ENCODE data around the gene PHLDA2.

The PHLDA2 gene, protein sequence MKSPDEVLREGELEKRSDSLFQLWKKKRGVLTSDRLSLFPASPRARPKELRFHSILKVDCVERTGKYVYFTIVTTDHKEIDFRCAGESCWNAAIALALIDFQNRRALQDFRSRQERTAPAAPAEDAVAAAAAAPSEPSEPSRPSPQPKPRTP

DNA sequence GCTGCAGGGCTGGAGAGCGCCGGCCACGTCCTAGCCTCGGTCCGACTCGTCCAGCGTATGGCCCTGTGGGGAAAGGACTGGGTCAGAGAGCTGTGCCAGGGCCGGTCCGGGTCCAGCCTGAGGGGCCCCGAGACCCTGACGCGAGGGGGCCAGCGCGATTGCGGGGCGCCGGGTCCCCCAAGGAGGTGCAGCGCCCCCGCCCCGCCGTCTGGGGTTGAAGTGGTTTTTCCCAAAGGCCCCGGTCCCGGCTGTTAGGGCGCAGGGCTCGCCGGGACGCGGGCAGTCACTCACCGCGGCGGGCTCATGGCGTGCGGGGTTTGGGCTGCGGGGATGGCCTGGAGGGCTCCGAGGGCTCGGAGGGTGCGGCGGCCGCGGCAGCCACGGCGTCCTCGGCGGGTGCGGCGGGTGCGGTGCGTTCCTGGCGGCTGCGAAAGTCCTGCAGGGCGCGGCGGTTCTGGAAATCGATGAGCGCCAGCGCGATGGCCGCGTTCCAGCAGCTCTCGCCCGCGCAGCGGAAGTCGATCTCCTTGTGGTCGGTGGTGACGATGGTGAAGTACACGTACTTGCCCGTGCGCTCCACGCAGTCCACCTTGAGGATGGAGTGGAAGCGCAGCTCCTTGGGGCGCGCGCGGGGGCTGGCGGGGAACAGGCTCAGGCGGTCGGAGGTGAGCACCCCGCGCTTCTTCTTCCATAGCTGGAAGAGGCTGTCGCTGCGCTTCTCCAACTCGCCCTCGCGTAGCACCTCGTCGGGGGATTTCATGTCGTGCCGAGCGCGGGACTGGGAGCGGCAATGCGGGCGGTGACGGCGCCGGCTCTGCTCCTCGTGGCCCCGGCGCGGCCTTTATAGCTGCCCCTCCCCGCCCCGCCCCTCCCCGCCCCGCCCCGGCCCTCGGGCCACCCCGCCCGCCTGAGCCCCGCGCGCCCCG, at the start of gene PHLDA2:
Gene PHLDA2 (minus strand): TSS at position 816 of the 926 bp plus-strand sequence. CDS start 56 bp downstream, at position 760.
- DNase-seq, result no peak

DNA sequence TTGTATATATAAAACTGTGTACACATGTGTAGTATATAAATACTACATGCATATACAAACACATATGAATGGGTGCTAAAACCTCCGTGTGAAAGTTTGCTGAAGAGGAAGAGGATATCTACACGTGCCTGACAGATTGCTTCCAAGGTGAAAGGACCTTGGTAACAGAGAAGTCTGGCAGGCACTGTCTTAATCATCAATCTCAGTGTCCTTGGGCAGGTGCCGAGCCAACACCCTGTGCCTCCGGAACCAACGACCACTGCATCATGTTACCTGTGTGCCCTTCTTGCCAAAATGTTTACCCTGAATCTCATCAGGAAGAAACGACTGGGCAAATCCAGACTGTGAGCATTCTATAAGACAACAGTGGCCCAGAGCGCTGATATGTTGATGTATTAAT, 47.9 kb upstream of the PHLDA2 start:
- no peak for DNase-seq

DNA sequence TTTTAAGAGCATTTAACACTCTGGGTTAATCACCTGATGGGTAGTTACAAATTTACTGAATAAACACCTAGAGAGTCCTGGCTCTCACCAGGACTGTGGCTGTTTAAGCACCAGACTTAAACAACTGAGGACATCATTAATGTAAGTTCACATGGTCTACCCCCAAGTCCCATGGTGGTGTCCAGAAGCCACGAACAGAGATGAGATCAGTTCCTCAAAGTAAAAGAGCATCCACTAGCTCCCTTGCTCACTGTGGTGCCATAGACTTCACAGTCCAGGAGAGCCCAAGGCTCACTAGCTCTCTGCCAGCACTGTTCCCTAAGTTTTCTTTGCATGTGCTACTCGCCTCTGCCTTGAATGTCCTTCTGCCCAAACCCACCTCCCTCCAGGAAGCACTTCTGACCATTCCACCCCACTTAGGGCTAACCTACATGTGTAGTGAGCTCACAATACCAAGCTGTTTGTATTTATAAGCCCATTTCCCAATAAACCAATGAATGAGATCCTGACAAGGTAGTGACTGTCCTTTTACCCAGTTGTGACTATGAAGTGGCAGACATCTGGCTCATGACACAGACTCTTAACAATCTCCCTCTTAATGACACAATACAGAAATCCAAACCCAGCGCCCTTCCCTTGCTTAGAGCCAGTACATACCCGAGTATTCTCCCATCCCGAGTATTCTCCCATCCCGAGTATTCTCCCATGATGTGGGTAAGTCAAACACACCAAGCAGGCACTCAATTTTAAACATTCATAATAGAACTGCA, 47.3 kb upstream of the PHLDA2 start:
- DNase-seq, result no peak

DNA sequence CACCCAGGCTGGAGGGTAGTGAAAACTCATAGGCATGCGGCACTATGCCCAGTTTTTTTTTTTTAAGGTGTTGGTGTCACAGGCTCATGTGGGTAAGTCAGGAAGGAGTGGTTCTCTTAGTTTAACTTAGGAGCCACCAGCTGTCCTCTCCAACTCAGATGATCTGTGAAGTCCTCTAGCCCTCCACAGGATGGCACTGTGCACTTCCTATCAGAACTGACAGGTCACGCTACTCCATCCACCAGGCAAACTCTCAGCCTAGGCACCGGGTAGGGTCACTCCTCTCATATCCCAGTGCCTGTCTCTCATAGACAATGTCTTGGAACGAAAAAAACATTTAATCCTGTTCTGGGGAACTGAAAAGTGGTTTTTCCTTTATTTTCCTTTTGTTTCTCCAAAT, 46.4 kb upstream of the PHLDA2 start:
- no peak for DNase-seq

DNA sequence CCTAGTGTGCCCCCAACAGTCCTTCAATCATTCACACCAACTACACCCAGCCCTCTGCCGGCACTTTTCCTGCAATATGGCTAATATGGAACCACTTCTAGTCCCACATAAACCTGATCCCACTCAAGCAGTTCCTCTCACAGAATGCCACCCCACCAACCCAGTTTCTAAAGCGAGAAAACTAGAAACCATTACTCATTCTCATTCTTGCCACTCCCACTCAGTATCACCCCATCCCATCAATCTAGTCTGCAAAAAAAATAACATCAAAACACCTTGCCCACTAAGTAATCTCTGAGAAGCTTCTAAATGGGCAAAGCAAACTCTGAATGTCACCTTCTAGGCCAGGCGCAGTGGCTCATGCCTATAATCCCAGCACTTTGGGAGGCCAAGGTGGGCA, 45.1 kb upstream of the PHLDA2 start:
- no peak for DNase-seq

DNA sequence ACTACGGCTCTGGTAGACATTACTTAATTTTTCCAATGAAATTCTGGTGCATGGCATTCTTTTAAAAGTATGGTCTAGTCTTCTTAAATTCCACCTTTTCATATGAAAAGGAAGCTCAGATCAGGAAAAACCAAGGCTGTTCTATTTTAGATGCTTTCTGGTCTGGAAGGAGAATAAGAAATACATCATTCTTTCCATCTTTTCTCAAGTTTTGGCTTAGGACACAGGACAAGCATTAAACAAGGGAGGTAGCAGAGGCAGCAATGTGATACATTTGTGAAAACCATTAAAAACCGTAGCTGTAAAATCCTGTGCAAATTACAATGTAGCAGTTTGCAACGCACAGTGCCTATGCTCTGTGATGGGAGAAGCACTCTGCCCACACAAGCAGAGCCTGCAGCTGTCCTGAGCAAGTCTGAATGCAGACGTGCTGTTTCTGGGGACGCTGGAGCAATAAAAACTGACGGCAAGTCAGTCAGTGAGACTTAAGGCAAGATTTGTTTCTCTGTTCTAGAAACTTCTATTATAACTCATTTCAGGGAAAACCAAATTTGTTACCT, 39.2 kb upstream of the PHLDA2 start:
- no peak for DNase-seq

DNA sequence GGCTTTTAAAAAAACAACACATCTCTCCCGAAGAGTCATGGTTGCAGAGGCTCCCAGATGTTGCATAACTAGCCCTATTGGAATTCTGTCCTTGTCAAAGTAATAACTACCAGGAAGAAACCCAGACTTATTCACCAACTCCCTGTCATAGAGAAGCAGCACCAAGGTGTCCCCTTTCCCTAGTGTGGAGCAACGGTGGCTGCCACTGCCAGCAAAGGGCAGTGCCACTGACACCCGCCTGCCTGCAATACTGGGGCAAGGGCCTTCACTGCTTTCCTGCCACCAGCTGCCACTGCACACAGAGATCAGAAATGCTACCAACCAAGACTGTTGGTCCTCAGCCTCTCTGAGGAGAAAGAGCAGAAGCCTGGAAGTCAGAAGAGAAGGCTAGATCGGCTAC, 35.6 kb upstream of the PHLDA2 start:
- DNase-seq, result no peak

DNA sequence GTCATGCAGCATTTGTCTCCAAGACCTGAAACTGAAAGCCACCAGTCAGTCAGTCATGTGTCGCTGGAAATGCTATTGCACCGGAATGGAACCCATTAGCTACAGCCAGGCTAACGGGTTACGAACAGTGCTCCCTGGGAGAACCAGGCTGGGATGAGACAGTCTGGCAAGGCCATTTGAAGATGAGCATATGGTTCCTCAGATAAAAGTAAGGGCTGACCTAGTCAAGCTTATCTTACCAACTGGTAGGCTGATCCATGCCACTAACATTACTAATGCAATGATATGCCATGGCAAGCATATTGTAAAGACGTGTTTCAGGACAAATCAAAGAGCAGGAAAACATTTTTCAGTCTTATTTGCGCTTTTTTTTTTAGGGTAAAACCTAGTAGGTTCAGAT, 34.5 kb upstream of the PHLDA2 start:
- no peak for DNase-seq

DNA sequence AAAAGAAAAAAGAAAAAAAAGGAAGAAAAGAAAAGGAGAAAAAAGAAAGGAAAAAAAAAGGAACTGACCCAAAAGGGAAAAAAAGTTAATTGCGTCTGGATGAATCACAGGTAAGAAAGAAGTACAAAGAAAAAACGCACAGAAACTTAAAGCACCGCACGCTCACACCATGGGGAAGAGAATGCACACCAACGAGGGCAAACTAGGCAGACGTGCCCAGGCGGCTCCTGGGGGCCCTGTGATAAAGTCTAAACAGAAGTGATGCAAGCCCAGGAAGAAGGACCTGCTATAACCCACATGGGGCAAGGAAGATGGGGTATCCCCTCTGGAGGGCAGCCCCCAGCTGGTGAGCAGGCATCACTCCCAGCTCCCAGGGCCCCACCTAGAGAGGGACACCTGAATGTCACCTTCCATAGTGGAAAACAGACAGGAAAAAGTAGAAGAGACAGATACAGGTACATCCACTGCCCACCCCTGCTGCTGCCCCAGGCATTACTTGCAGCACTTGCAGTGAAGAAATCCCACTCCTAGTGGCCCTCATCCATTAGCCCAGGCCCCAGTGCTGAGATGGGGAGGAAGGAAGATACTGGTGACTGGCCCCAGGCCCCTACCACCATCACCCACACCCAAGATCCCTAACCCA, 34.0 kb upstream of the PHLDA2 start:
- no peak for DNase-seq

DNA sequence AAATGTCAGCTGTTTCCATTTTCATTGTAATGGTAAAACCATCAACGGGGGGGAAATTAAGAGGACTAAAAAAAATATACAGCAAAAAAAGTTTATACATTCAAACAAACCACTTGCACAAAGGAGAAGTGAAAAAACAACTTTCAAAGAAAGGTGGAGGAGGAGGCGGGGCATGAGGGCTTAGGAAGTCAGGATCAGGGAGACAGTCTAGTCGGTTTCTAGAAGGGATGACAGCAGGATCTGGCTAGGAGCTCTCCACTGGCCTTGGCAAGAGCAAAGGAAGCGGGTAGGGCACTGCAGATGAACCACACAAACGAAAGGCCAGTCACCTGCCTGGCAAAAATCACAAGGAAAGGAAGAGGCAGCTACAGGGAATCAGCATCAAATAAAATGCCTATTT, 31.9 kb upstream of the PHLDA2 start:
- DNase-seq, result no peak

DNA sequence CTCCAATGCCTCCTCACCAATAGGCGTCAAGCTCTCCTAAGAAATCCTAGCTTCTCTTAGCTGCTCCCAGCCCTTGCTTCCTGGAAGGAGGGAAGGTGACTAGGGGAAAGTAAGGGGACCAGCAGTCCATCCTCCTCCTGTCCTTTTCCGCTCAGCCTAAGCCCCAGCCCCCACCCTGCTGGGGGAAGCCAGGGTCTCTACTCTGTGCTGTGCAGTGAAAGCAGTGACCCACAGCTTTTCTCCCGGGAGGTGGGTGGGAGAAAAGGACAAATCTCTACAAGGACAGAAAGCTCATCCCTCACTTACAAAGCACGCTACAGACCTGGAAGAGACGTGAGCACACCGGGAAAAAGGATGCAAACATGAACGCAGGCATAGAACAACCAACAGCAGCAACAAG, 30.9 kb upstream of the PHLDA2 start:
- DNase-seq, result no peak

DNA sequence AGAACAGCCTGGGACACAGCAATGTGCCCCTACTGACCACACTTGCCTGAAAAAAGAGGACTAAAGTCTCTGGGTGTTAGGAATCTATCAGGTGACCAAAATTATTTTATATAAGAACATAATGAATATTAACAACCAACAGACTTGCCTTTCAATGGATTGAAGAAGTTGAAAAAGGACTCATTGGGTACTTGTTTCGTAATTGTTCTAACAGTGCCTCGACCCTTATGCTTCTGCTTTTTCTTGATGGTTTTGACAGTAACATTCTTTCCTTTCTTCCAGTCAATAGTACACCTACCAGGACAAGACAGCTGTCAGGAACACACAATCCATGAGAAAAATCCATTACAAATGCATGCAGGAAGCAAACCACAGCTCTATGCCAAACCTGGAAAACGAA, 29.0 kb upstream of the PHLDA2 start:
- no peak for DNase-seq

DNA sequence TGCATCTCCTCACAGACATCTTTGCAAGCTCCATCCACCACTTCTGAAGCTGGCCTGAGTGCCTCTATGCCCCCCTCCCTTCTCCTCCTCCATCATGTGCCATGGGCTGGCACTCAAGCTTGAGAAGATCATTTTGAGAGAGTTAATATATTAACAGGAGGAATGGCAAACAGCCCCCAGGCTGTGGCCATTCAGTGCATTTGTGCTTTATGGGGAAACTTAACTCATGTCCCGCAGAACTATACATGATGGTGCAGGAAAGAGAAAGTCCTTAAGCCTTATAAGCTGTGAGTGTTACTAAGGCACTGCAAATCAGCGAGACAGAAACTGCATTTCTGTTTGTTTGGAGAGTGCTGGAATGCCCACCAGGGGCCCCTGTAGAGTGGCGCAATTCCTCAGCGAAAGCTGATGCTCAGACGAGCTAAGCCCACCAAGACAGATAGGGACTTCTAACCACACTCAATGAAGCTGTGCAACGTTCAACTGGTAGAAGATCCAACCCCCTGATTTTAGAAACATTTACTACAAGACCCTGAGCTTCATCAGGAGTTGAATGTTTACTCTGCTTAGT, 26.8 kb upstream of the PHLDA2 start:
- no peak for DNase-seq

DNA sequence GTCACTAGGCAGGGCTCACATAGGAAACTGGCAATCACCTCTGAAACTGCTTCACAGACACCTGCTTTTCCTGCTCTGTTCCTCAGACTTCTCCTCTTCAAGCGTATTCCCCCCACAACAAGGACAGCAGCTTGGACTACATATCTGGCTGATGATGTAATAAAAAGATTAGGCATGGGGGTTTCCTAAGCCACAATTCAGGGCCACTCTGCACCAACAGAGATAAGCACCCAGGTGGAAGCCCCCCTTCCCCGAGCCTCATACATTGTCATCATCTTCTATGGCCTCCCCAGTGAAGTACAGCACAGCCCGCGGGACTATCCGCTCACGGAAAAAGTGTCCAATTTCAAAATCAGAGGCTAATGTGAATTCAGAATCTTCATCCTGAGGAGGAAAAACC, 25.0 kb upstream of the PHLDA2 start:
- DNase-seq, result no peak

DNA sequence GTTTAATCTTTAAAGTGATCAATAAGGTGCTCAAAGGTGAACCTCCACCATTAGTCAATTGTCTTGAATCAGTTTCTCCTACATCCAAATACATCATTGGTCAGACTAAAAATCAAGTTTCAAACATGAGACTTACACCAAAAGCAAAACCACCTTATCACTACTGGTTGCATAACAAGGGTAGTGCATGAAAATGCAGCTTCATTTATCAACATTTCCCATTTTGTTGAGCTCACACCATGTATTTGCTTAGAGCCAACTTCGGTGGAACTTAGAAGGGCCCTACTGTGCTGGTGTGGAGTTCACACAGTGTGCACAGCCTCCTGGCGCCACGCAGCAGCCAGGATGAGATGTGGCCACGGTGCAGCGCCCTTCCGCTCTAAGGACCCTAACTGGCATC, 23.1 kb upstream of the PHLDA2 start:
- no peak for DNase-seq

DNA sequence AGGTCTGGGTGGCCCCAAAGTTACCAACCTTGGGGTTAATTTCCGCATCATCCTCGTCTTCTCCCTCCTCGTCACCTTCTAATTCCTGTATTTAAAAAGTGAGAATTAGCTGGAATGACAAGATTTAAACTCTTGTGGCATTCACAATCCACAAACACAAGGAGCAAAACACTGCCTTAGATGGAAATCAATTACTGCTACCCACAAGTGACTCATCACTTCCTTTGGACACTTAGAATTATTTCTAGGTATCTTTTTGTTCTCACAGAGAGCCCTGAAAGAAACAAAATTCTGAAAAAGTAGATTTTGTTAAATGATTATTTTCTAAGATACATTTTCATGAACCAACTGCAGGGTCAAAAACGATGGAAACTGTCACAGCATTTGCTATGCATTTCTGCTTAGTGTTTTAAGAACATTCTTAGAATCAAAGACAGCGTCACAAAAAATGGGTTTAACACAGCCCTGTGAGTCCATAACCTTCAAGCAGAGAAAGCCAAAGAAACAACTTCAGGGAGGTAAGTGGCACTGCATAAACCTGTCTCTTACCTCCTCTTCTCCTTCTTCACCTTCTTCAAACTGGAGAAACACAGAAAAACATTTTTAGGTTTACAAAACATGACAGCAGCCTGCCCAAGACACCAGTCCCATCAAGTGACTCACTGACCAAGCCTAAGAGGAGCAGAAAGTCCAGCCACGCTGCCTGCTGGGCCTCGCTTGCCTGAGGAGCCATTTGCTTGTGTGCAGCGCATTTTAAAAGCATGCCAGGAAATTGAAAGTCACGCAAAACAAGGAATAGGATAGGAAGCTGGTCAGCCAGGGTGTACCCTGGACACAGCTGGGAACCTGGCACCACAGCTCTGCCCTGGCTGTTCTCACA, 22.3 kb upstream of the PHLDA2 start:
- no peak for DNase-seq

DNA sequence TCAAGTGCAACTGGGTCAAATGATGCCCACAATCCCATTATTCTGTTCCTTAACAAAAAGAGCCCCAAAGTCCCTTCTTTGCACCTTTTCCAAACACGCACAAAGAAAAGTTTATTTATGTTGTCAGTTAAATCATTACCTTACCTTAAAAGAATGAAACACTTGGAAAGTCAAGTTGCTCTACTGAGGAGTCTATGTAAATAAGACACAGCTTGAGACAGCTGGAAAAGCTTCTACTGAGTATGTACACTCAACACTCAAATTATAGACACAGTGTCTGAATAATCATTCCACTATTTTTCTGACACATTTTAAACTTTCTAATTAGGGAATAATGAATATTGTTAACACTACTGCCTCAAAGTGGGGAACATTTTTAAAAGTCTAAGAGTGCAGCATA, 21.6 kb upstream of the PHLDA2 start:
- DNase-seq, result no peak

DNA sequence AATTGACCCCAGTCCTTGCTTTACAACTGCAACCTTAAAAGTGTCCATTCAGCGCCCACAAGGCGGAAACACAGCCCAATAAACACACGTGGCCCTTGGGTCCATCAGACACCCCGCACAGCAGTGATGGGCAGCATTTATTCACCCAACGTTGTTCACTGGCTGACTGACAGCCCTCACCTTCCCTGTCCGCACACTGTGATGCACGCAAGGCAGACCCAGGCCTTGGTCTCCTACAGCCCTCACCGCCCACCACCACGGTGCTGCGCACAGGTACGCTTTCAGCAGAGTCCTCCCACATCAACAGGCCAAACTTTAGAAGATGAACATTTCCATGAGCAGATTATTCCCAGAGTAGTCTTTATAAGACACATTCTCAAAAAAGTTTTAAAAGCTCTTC, 20.7 kb upstream of the PHLDA2 start:
- no peak for DNase-seq

DNA sequence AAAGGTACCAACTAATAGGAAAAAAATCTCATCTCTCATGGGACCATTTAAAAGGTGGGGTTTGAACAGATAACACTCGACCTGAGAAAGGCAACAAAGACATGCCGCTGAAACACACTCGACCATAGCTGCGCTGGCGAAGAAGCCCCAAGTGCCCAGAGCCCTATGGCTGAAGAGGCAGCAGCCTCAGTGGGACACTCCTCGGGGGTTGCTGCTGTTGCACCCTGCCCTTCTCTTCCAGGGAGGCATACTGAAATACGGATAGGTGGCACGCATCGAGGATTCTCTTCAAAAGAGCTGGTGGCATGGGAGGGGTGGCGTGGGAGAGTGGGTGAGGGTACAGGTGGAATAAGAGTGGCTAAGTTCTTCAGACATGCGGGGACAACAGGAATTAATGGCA, 18.5 kb upstream of the PHLDA2 start:
- DNase-seq, result no peak

DNA sequence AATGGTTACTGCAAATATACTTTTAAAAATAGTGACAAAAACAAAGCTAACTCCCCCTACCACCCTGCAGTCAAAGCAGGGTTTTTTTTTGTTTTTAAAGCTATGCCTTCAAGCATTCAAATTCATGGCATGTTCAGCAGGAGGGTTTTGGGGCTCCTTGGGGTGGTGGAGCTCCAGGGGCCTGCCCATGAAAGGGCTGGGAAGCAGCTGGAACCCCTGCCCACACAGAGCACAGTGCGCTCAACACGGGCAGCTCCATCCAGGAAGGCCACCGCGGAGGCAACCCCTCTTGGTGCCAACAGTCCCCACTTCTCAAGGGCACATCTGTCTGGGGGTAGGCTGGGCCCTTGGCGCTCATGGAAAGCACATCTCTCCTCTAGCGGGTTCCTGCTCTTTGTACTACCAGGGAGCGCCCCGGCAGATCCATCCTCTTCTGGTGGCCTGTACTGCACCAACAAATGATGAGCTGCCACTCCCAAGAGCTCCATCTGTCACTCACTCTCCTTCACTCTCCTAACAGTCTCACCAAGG, 16.6 kb upstream of the PHLDA2 start:
- DNase-seq, result no peak

DNA sequence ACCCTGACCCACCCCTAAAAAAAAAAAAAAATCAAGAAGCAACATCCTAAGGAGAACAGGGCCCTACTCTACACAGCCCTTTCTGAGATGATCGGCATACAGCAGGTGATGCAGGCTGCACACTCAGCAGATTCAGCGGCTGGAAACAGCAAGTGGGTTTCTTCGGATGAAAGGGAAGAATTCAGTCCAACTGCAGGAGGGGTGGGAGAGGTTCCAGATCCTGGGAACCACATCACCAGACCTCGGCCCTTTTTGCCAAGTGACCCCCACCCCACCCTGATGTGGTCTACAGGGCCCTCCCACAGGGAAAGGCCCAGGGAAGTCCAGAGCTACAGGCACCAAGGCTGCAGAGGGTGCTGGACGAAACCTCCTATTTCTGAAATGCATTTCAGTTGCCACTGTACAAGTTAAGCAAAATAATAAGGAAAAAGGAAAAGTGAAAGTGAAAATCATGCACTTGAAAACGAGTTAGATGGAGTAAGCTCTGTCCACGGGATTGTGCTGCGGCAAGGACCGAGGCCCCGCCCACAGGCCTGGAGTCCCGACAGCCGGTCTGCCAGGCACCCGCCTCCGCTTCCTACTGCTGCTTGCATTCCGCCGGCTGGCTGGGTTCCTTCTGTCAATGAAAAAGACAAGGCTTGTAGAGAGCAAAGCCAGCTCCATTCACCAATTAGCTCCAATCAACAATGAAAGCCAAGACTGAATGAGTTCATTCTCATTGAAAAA, 16.0 kb upstream of the PHLDA2 start:
- DNase-seq, result no peak

Measured in GDM1 (cell line).